ENCODE results near the gene GHDC.

DNA sequence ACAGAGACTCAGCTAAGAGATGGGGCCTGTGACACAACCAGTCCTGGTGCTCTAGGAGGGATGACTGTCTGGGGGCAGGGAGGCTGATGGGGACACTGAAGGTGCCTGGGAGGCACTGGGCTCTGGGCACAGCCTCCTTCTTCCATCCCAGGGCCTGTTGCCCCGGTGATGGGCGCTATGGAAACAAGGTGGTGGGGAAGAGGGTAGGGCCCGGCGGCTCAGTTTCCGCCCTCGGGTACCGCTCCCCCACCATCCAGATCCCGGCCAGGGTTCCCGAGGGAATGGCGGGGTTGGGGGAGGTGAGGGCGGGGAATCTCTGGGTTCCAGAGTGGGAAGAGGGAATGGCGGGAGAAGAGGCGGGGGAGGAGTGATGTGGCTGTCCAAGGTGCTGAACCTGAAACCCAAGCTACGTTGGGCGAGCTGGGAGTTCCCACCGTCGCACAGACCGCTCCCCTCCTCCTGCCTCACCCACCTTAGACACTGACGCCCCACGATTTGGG lies 14.3 kb downstream of the GHDC start:
- TF ChIP-seq GATA2 (IDR thresholded peaks at IDR 0.05; ENCODE audit: low read depth, low read length) (no peak), GATA3 (IDR thresholded peaks at IDR 0.05; ENCODE audit: low read depth, low read length) (no peak)
